Retinal pigment epithelial cell (primary cell): ENCODE measurements around the gene HYKK.

Experiments
- DNase-seq: peaks from one replicate; pipeline ENCODE4 v3.0.0-alpha.2; 2010; ENCODE audit warnings: low read depth
- H3K4me3 ChIP-seq: 2 replicates; pipeline ENCODE4 v1.5.1; 2011; ENCODE audit warnings: mild to moderate bottlenecking, low read length, control low read depth, moderate library complexity
- CTCF ChIP-seq: conservative IDR thresholded peaks from 2 replicates; pipeline ENCODE4 v1.5.1; 2011; ENCODE audit warnings: low read depth, low read length, control low read depth, inconsistent platforms

The HYKK gene

GRCh38 chr15:78540141-78540870 is 32.9 kb downstream of the HYKK start, which contains the start of gene PSMA4:
PSMA4 (plus strand) TSS chr15:78540444; CDS start chr15:78541928, 1,484 bp downstream.
- no peak for TF ChIP-seq CTCF
- DNase-seq, result peak; percentile 23
- peak within 1 kb of the TSS; percentile 98 for H3K4me3 ChIP-seq

- DNase-seq, result no peak
- H3K4me3 ChIP-seq, result peak overlapping the region; percentile 98
- TF ChIP-seq CTCF, result no peak
These were observed 33.7 kb downstream of the HYKK start for GRCh38 chr15:78540871-78541743.

GRCh38 chr15:78541744-78542034 is 34.3 kb downstream of the HYKK start:
- peak overlapping the region; percentile 98 for H3K4me3 ChIP-seq
- no peak for TF ChIP-seq CTCF
- no peak for DNase-seq

GRCh38 chr15:78542647-78543046 is 35.3 kb downstream of the HYKK start:
- no peak for DNase-seq
- no peak for TF ChIP-seq CTCF
- H3K4me3 ChIP-seq, result no peak overlapping the region

- TF ChIP-seq CTCF, result no peak
These were observed 42.8 kb downstream of the HYKK start for GRCh38 chr15:78550194-78550593.

GRCh38 chr15:78550815-78551214 is 43.4 kb downstream of the HYKK start:
- TF ChIP-seq CTCF, result no peak
- no peak for DNase-seq
- H3K4me3 ChIP-seq, result no peak overlapping the region

More at GRCh38 chr15:78550194-78550593, 42.8 kb downstream of the HYKK start:
- H3K4me3 ChIP-seq, result no peak overlapping the region
- DNase-seq, result no peak
